ENCODE data around the gene AGPS. TPM values are rescaled to one million over a fixed set of nuclear protein-coding genes. Genes with fewer than 3 reads are reported as not detected.

The AGPS gene
- total and polyA plus RNA-seq, 2 of the 13 experiments (the other 11 are each of a cell fraction or from before 2014, with no cell fraction given), result 39.4 to 99.0 TPM

DNA sequence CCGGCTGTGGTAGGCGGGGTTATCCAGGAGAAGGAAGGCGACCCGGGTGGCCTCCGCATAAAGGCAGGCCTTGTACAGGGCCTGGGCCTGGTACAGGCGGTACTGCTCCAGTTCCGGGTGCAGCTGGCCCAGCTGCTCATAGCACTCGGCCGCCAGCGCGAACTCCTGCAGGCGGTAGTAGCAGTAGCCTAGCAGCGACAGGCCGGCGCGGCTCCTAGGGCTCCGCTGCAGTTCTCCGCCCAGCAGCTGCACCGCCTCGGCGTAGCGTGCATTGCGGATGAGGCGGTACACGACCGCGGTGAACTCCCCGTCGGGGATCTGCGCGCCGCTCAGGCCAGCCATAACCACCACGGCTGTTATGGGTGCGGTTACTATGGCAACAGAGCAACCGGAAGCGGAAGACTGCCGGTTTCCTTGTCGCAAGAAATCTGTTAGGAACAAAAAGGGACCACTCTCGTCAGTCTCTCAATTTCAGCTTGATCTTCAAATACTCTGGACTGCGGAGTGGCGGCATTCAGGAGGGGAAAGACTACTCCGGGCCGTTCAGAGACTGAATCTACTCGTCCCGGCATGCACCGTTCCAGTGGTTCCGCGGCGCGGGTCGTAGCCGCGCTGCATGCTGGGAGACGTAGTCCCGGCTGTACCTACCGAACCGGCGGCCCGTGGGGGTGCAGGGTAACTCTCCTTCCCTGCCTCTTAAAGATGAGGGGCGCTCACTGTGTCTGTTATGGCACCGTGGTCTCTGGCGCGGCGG, 160.0 kb downstream of the AGPS start (continued):
- TF ChIP-seq, protein P1, sequence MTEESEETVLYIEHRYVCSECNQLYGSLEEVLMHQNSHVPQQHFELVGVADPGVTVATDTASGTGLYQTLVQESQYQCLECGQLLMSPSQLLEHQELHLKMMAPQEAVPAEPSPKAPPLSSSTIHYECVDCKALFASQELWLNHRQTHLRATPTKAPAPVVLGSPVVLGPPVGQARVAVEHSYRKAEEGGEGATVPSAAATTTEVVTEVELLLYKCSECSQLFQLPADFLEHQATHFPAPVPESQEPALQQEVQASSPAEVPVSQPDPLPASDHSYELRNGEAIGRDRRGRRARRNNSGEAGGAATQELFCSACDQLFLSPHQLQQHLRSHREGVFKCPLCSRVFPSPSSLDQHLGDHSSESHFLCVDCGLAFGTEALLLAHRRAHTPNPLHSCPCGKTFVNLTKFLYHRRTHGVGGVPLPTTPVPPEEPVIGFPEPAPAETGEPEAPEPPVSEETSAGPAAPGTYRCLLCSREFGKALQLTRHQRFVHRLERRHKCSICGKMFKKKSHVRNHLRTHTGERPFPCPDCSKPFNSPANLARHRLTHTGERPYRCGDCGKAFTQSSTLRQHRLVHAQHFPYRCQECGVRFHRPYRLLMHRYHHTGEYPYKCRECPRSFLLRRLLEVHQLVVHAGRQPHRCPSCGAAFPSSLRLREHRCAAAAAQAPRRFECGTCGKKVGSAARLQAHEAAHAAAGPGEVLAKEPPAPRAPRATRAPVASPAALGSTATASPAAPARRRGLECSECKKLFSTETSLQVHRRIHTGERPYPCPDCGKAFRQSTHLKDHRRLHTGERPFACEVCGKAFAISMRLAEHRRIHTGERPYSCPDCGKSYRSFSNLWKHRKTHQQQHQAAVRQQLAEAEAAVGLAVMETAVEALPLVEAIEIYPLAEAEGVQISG (CRISPR knock-in tag; IDR thresholded peaks at IDR 0.05), result peak; percentile 90
- no peak for TF ChIP-seq ZNF460 (CRISPR knock-in tag; IDR thresholded peaks at IDR 0.05; ENCODE audit: borderline replicate concordance)
- TF ChIP-seq, protein P2, sequence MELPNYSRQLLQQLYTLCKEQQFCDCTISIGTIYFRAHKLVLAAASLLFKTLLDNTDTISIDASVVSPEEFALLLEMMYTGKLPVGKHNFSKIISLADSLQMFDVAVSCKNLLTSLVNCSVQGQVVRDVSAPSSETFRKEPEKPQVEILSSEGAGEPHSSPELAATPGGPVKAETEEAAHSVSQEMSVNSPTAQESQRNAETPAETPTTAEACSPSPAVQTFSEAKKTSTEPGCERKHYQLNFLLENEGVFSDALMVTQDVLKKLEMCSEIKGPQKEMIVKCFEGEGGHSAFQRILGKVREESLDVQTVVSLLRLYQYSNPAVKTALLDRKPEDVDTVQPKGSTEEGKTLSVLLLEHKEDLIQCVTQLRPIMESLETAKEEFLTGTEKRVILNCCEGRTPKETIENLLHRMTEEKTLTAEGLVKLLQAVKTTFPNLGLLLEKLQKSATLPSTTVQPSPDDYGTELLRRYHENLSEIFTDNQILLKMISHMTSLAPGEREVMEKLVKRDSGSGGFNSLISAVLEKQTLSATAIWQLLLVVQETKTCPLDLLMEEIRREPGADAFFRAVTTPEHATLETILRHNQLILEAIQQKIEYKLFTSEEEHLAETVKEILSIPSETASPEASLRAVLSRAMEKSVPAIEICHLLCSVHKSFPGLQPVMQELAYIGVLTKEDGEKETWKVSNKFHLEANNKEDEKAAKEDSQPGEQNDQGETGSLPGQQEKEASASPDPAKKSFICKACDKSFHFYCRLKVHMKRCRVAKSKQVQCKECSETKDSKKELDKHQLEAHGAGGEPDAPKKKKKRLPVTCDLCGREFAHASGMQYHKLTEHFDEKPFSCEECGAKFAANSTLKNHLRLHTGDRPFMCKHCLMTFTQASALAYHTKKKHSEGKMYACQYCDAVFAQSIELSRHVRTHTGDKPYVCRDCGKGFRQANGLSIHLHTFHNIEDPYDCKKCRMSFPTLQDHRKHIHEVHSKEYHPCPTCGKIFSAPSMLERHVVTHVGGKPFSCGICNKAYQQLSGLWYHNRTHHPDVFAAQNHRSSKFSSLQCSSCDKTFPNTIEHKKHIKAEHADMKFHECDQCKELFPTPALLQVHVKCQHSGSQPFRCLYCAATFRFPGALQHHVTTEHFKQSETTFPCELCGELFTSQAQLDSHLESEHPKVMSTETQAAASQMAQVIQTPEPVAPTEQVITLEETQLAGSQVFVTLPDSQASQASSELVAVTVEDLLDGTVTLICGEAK (IDR thresholded peaks at IDR 0.05), result peak; percentile 62
- TF ChIP-seq, protein P2 (CRISPR knock-in tag; IDR thresholded peaks at IDR 0.05), result no peak; the same call in 1 of the 2 replicates
- TF ChIP-seq, protein P3, sequence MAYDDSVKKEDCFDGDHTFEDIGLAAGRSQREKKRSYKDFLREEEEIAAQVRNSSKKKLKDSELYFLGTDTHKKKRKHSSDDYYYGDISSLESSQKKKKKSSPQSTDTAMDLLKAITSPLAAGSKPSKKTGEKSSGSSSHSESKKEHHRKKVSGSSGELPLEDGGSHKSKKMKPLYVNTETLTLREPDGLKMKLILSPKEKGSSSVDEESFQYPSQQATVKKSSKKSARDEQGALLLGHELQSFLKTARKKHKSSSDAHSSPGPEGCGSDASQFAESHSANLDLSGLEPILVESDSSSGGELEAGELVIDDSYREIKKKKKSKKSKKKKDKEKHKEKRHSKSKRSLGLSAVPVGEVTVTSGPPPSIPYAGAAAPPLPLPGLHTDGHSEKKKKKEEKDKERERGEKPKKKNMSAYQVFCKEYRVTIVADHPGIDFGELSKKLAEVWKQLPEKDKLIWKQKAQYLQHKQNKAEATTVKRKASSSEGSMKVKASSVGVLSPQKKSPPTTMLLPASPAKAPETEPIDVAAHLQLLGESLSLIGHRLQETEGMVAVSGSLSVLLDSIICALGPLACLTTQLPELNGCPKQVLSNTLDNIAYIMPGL (CRISPR knock-in tag; IDR thresholded peaks at IDR 0.05; ENCODE audit: borderline replicate concordance in 1 of 2, low read depth in 1 of 2), result peak; percentile 47 to 69; a peak in 2 of 4 replicates
- TF ChIP-seq, protein P4, sequence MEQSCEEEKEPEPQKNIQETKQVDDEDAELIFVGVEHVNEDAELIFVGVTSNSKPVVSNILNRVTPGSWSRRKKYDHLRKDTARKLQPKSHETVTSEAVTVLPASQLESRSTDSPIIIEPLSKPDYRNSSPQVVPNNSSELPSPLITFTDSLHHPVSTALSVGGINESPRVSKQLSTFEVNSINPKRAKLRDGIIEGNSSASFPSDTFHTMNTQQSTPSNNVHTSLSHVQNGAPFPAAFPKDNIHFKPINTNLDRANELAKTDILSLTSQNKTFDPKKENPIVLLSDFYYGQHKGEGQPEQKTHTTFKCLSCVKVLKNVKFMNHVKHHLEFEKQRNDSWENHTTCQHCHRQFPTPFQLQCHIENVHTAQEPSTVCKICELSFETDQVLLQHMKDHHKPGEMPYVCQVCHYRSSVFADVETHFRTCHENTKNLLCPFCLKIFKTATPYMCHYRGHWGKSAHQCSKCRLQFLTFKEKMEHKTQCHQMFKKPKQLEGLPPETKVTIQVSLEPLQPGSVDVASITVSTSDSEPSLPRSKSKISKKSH (CRISPR knock-in tag; IDR thresholded peaks at IDR 0.05; ENCODE audit: borderline replicate concordance), result no peak; the same call in 1 of the 2 replicates
- TF ChIP-seq, protein P5, sequence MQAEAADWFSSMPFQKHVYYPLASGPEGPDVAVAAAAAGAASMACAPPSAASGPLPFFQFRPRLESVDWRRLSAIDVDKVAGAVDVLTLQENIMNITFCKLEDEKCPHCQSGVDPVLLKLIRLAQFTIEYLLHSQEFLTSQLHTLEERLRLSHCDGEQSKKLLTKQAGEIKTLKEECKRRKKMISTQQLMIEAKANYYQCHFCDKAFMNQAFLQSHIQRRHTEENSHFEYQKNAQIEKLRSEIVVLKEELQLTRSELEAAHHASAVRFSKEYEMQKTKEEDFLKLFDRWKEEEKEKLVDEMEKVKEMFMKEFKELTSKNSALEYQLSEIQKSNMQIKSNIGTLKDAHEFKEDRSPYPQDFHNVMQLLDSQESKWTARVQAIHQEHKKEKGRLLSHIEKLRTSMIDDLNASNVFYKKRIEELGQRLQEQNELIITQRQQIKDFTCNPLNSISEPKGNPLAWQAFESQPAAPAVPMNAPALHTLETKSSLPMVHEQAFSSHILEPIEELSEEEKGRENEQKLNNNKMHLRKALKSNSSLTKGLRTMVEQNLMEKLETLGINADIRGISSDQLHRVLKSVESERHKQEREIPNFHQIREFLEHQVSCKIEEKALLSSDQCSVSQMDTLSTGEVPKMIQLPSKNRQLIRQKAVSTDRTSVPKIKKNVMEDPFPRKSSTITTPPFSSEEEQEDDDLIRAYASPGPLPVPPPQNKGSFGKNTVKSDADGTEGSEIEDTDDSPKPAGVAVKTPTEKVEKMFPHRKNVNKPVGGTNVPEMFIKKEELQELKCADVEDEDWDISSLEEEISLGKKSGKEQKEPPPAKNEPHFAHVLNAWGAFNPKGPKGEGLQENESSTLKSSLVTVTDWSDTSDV (CRISPR knock-in tag; IDR thresholded peaks at IDR 0.05), result no peak
